GM23338 (cell line): ENCODE results near the gene FOXP2.

Source experiments
- CREB1 ChIP-seq: fragments of 250-450 bp; sonication (Bioruptor Pico); IDR thresholded peaks from 2 replicates; pipeline ENCODE4 v1.5.0; 2020; ENCODE audit warnings: low read depth, mild to moderate bottlenecking, moderate library complexity
- EZH2 ChIP-seq: fragments of 200-600 bp; sonication (generic); IDR thresholded peaks from one replicate; pipeline ENCODE4 v1.8.0; 2017; ENCODE audit warnings: antibody characterized with exemption, mild to moderate bottlenecking, low read depth; ENCODE audit not compliant: unreplicated experiment
- EZH2phosphoT487 ChIP-seq: fragments of 200-600 bp; sonication (generic); IDR thresholded peaks from one replicate; pipeline ENCODE4 v1.8.1; 2018; ENCODE audit warnings: antibody characterized with exemption; ENCODE audit not compliant: unreplicated experiment
- JUNB ChIP-seq: IDR thresholded peaks from one replicate; pipeline ENCODE4 v1.6.1; 2016; ENCODE audit warnings: antibody characterized with exemption; ENCODE audit not compliant: unreplicated experiment
- POLR2AphosphoS5 ChIP-seq: IDR thresholded peaks from 2 replicates; pipeline ENCODE4 v1.6.1; 2016; ENCODE audit warnings: antibody characterized with exemption, low read depth
- STAT1 ChIP-seq: IDR thresholded peaks from one replicate; pipeline ENCODE4 v1.6.1; 2016; ENCODE audit warnings: antibody characterized with exemption; ENCODE audit not compliant: unreplicated experiment
- TF ChIP-seq, protein P1 (sequence below), 2 experiments: fragments of 200-600 bp in 1 of 2; sonication (generic) in 1 of 2; conservative IDR thresholded peaks; 2 replicates each; pipeline versions ENCODE4 v1.5.1 to v1.6.1; 2016 to 2017; ENCODE audit warnings: antibody characterized with exemption in 2 of 2, low read depth in 2 of 2, mild to moderate bottlenecking in 2 of 2, moderate library complexity in 1 of 2
- TF ChIP-seq, protein P2 (sequence below): IDR thresholded peaks from one replicate; pipeline ENCODE4 v1.6.1; 2018; ENCODE audit warnings: antibody characterized with exemption; ENCODE audit not compliant: unreplicated experiment
- TF ChIP-seq, protein P3 (sequence below): IDR thresholded peaks from 2 replicates; pipeline ENCODE4 v1.6.1; 2016; ENCODE audit warnings: antibody characterized with exemption

DNA sequence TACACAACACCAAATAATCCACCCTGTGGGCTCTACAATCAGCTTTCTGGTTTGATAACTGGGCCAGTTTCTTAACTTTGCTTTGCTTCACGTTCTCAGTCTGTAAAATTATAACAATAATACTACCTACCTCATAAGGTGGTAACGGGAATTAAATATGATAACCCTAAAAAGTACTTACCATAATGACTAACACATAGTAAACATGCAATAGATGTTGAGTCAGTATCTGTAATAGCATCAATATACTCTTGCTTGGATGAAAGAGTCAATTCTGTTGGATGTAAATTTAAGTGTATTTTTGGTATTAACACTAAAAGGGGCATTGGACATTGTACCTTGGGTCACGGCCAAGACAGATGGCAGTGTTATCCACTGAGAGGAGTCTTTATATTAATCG, 160.5 kb downstream of the FOXP2 start:
- TF ChIP-seq, protein P1, sequence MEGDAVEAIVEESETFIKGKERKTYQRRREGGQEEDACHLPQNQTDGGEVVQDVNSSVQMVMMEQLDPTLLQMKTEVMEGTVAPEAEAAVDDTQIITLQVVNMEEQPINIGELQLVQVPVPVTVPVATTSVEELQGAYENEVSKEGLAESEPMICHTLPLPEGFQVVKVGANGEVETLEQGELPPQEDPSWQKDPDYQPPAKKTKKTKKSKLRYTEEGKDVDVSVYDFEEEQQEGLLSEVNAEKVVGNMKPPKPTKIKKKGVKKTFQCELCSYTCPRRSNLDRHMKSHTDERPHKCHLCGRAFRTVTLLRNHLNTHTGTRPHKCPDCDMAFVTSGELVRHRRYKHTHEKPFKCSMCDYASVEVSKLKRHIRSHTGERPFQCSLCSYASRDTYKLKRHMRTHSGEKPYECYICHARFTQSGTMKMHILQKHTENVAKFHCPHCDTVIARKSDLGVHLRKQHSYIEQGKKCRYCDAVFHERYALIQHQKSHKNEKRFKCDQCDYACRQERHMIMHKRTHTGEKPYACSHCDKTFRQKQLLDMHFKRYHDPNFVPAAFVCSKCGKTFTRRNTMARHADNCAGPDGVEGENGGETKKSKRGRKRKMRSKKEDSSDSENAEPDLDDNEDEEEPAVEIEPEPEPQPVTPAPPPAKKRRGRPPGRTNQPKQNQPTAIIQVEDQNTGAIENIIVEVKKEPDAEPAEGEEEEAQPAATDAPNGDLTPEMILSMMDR (conservative IDR thresholded peaks at IDR 0.05; ENCODE audit: low read depth in 2 of 2): no peak
- TF ChIP-seq EZH2: no peak
- no peak for TF ChIP-seq JUNB
- no peak for TF ChIP-seq POLR2AphosphoS5
- TF ChIP-seq, protein P2, sequence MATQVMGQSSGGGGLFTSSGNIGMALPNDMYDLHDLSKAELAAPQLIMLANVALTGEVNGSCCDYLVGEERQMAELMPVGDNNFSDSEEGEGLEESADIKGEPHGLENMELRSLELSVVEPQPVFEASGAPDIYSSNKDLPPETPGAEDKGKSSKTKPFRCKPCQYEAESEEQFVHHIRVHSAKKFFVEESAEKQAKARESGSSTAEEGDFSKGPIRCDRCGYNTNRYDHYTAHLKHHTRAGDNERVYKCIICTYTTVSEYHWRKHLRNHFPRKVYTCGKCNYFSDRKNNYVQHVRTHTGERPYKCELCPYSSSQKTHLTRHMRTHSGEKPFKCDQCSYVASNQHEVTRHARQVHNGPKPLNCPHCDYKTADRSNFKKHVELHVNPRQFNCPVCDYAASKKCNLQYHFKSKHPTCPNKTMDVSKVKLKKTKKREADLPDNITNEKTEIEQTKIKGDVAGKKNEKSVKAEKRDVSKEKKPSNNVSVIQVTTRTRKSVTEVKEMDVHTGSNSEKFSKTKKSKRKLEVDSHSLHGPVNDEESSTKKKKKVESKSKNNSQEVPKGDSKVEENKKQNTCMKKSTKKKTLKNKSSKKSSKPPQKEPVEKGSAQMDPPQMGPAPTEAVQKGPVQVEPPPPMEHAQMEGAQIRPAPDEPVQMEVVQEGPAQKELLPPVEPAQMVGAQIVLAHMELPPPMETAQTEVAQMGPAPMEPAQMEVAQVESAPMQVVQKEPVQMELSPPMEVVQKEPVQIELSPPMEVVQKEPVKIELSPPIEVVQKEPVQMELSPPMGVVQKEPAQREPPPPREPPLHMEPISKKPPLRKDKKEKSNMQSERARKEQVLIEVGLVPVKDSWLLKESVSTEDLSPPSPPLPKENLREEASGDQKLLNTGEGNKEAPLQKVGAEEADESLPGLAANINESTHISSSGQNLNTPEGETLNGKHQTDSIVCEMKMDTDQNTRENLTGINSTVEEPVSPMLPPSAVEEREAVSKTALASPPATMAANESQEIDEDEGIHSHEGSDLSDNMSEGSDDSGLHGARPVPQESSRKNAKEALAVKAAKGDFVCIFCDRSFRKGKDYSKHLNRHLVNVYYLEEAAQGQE: no peak
- TF ChIP-seq EZH2phosphoT487: no peak
- TF ChIP-seq CREB1 (CRISPR knock-in tag): no peak
- no peak for TF ChIP-seq STAT1
- TF ChIP-seq, protein P3, sequence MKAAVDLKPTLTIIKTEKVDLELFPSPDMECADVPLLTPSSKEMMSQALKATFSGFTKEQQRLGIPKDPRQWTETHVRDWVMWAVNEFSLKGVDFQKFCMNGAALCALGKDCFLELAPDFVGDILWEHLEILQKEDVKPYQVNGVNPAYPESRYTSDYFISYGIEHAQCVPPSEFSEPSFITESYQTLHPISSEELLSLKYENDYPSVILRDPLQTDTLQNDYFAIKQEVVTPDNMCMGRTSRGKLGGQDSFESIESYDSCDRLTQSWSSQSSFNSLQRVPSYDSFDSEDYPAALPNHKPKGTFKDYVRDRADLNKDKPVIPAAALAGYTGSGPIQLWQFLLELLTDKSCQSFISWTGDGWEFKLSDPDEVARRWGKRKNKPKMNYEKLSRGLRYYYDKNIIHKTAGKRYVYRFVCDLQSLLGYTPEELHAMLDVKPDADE: no peak
